Sigmoid colon (tissue), 3 donors: ENCODE data around the gene GNAS.

Experiments
- CTCF ChIP-seq, 4 experiments: fragments of 450-650 bp in 3 of 4; fragments of 200-600 bp in 1 of 4; IDR thresholded peaks; one replicate each; pipeline ENCODE4 v1.5.1; 2016 to 2019; ENCODE audit warnings: antibody characterized with exemption in 4 of 4, mild to moderate bottlenecking in 3 of 4, moderate library complexity in 2 of 4
- POLR2A ChIP-seq, 2 donors: fragments of 450-650 bp; IDR thresholded peaks; one replicate each; pipeline ENCODE4 v1.6.1; 2016; ENCODE audit warnings: antibody characterized with exemption in 2 of 2, mild to moderate bottlenecking in 2 of 2, moderate library complexity in 2 of 2

- TF ChIP-seq CTCF (IDR thresholded peaks at IDR 0.05), result no peak
- no peak for TF ChIP-seq POLR2A (IDR thresholded peaks at IDR 0.05)
Measured at GRCh38 chr20:58835231-58835630, 17.3 kb upstream of the GNAS start.
